Mesenchymal stem cell (in vitro differentiated cells and primary cell): ENCODE measurements around the gene RSBN1L.
A peak's percentile ranks its signal among the peaks of the same experiment; 100 is the strongest.

Source experiments
- DNase-seq: peaks from one replicate; pipeline ENCODE4 v3.0.0-alpha.2; 2013
- H2AFZ ChIP-seq: one replicate; pipeline ENCODE4 v1.6.1; 2013; ENCODE audit warnings: low read depth, mild to moderate bottlenecking, control low read depth, inconsistent platforms, low read length, moderate library complexity
- H2AK5ac ChIP-seq: 2 replicates; pipeline ENCODE4 v1.6.1; 2013; ENCODE audit warnings: low read length, moderate library complexity, mild to moderate bottlenecking, inconsistent platforms; ENCODE audit not compliant: severe bottlenecking
- H2BK120ac ChIP-seq: one replicate; pipeline ENCODE4 v1.6.1; 2013; ENCODE audit warnings: low read depth, mild to moderate bottlenecking, inconsistent platforms, low read length, moderate library complexity
- H2BK12ac ChIP-seq, 2 experiments: one replicate each; pipeline ENCODE4 v1.6.1; 2013; ENCODE audit warnings: inconsistent platforms in 2 of 2, low read length in 2 of 2, mild to moderate bottlenecking in 2 of 2, moderate library complexity in 2 of 2, control low read depth in 1 of 2
- H2BK15ac ChIP-seq: one replicate; pipeline ENCODE4 v1.6.1; 2013; ENCODE audit warnings: mild to moderate bottlenecking, low read depth, inconsistent platforms; ENCODE audit not compliant: poor library complexity, severe bottlenecking
- H2BK5ac ChIP-seq: 2 replicates; pipeline ENCODE4 v1.6.1; 2013; ENCODE audit warnings: low read depth, mild to moderate bottlenecking, low read length, control low read depth, inconsistent platforms; ENCODE audit not compliant: poor library complexity, severe bottlenecking
- H3K14ac ChIP-seq, 2 experiments: one replicate each; pipeline ENCODE4 v1.6.1; 2013; ENCODE audit warnings: inconsistent platforms in 2 of 2, low read length in 2 of 2, control low read depth in 1 of 2, mild to moderate bottlenecking in 1 of 2, moderate library complexity in 1 of 2
- H3K18ac ChIP-seq, 2 experiments: one replicate each; pipeline ENCODE4 v1.6.1; 2013; ENCODE audit warnings: inconsistent platforms in 2 of 2, low read length in 2 of 2, control low read depth in 1 of 2, low read depth in 1 of 2, mild to moderate bottlenecking in 1 of 2
- H3K23ac ChIP-seq, 2 experiments: one replicate each; pipeline ENCODE4 v1.6.1; 2013; ENCODE audit warnings: inconsistent platforms in 2 of 2, low read length in 2 of 2, mild to moderate bottlenecking in 2 of 2, moderate library complexity in 2 of 2, control low read depth in 1 of 2
- H3K27ac ChIP-seq: 2 replicates; pipeline ENCODE4 v1.5.1; 2013; ENCODE audit warnings: mild to moderate bottlenecking, moderate library complexity, low read length, control low read depth, inconsistent platforms; ENCODE audit not compliant: poor library complexity, severe bottlenecking
- H3K27me3 ChIP-seq, 2 experiments: 2 replicates each; pipeline versions ENCODE4 v1.6.1 to v1.7.0; 2013; ENCODE audit warnings: low read length in 2 of 2, mild to moderate bottlenecking in 2 of 2, moderate library complexity in 2 of 2, control low read depth in 1 of 2, inconsistent platforms in 1 of 2; ENCODE audit not compliant: control insufficient read depth in 1 of 2, insufficient read depth in 1 of 2
- H3K36me3 ChIP-seq, 2 experiments: 2 replicates each; pipeline versions ENCODE4 v1.6.1 to v1.7.0; 2013; ENCODE audit warnings: low read length in 2 of 2, control low read depth in 1 of 2, inconsistent platforms in 1 of 2, low read depth in 1 of 2, mild to moderate bottlenecking in 1 of 2; ENCODE audit not compliant: insufficient read depth in 2 of 2, control insufficient read depth in 1 of 2
- H3K4ac ChIP-seq, 2 experiments: one replicate each; pipeline ENCODE4 v1.6.1; 2013; ENCODE audit warnings: inconsistent platforms in 2 of 2, low read length in 2 of 2, mild to moderate bottlenecking in 2 of 2, moderate library complexity in 2 of 2, control low read depth in 1 of 2, low read depth in 1 of 2
- H3K4me1 ChIP-seq: 2 replicates; pipeline ENCODE4 v1.6.1; 2013; ENCODE audit warnings: low read depth, low read length, control low read depth; ENCODE audit not compliant: control insufficient read depth, insufficient read depth
- H3K4me2 ChIP-seq: 2 replicates; pipeline ENCODE4 v1.6.1; 2013; ENCODE audit warnings: low read length, mild to moderate bottlenecking, inconsistent platforms; ENCODE audit not compliant: poor library complexity, severe bottlenecking
- H3K4me3 ChIP-seq, 2 experiments: 2 replicates each; pipeline versions ENCODE4 v1.5.1 to v1.7.0; 2013; ENCODE audit warnings: low read length in 2 of 2, mild to moderate bottlenecking in 2 of 2, control low read depth in 1 of 2, low read depth in 1 of 2; ENCODE audit not compliant: insufficient read depth in 1 of 2
- H3K79me1 ChIP-seq: replicated peaks from 2 replicates; pipeline ENCODE4 v1.6.1; 2013; ENCODE audit warnings: mild to moderate bottlenecking, control low read depth, low read length, inconsistent platforms; ENCODE audit not compliant: poor library complexity, severe bottlenecking
- H3K9ac ChIP-seq: 2 replicates; pipeline ENCODE4 v1.7.0; 2013; ENCODE audit warnings: mild to moderate bottlenecking, low read length, moderate library complexity
- H3K9me3 ChIP-seq: 2 replicates; pipeline ENCODE4 v1.7.0; 2013; ENCODE audit warnings: mild to moderate bottlenecking, low read length; ENCODE audit not compliant: control insufficient read depth
- H4K8ac ChIP-seq: one replicate; pipeline ENCODE4 v1.6.1; 2013; ENCODE audit warnings: inconsistent platforms, mild to moderate bottlenecking, low read length, moderate library complexity
- H4K91ac ChIP-seq: one replicate; pipeline ENCODE4 v1.6.1; 2013; ENCODE audit warnings: mild to moderate bottlenecking, low read length, inconsistent platforms
- WGBS: methylation state at CpG from one replicate; pipeline ENCODE4 v1.1.7; 2013; ENCODE audit warnings: mixed read lengths; 5-methylcytosine and 5-hydroxymethylcytosine counted together

RSBN1L gene

GRCh38 chr7:77657427-77658224 is 38.6 kb upstream of the RSBN1L start:
- no peak overlapping the region for H2AFZ ChIP-seq
- H3K9me3 ChIP-seq: no peaks in the 10 kb centered on the region
- no peak overlapping the region for H3K23ac ChIP-seq
- no peak overlapping the region for H3K4me3 ChIP-seq
- no CpG with 5 or more reads among the region's 1 CpG for WGBS
- no peak overlapping the region for H3K18ac ChIP-seq
- no peaks in the 10 kb centered on the region for H3K4me1 ChIP-seq
- DNase-seq: peak; percentile 59
- H2BK5ac ChIP-seq: no peak overlapping the region
- H3K4me2 ChIP-seq: no peak overlapping the region
- H2BK12ac ChIP-seq: no peak overlapping the region
- H3K79me1 ChIP-seq: peaks cover 11% of the 10 kb centered on the region
- no peak overlapping the region for H3K4ac ChIP-seq
- H3K9ac ChIP-seq: no peak overlapping the region
- H2AK5ac ChIP-seq: no peak overlapping the region
- H4K8ac ChIP-seq: no peak overlapping the region
- peaks cover 43 to 71% of the 10 kb centered on the region in 2 experiments for H3K36me3 ChIP-seq
- H3K27me3 ChIP-seq: no peaks in the 10 kb centered on the region
- no peak overlapping the region for H3K14ac ChIP-seq
- no peak overlapping the region for H2BK120ac ChIP-seq
- no peak overlapping the region for H3K27ac ChIP-seq
- no peak overlapping the region for H4K91ac ChIP-seq
- H2BK15ac ChIP-seq: no peak overlapping the region

DNA sequence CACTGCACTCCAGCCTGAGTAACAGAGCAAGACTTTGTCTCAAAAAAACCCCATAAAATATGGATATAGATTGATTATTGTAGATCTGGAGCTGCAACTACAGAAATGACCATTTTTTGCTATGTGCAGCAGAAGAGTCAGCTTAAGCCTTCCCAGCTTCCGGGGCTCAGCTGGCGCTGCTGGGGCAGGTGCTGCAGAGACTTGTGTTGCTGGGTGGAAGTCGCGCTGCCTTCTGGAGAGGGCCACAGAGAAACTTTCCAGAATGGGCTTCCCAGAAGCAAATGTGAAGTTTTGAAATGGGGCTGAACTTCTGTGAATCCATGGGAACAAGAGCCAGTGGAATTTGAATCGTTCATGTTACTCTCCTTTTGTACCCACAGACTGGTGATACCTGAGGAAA is 37.3 kb upstream of the RSBN1L start:
- Histone ChIP-seq H3K79me1 (peaks cover 8% of the 10 kb centered on the region), H4K91ac (no peak overlapping the region), H2BK12ac (no peak overlapping the region), H3K4me1 (no peaks in the 10 kb centered on the region), H3K23ac (no peak overlapping the region), H3K14ac (no peak overlapping the region), H2AFZ (no peak overlapping the region), H3K36me3 (peaks cover 35 to 62% of the 10 kb centered on the region in 2 experiments), H3K18ac (no peak overlapping the region), H3K27ac (no peak overlapping the region), H2BK15ac (no peak overlapping the region), H3K27me3 (no peaks in the 10 kb centered on the region), H3K4me3 (no peak overlapping the region), H4K8ac (no peak overlapping the region), H2BK120ac (no peak overlapping the region), H3K4ac (no peak overlapping the region), H2BK5ac (no peak overlapping the region), H2AK5ac (no peak overlapping the region), H3K9me3 (no peaks in the 10 kb centered on the region), H3K9ac (no peak overlapping the region), H3K4me2 (no peak overlapping the region)
- 96% methylated on average over 4 of the region's 5 CpGs for WGBS
- no peak for DNase-seq

GRCh38 chr7:77661816-77662215 is 34.4 kb upstream of the RSBN1L start:
- no peak overlapping the region for H3K14ac ChIP-seq
- no peak overlapping the region for H2BK5ac ChIP-seq

GRCh38 chr7:77662869-77663268 is 33.4 kb upstream of the RSBN1L start:
- H2BK120ac ChIP-seq: no peak overlapping the region
- H3K4me3 ChIP-seq: no peak overlapping the region
- H2BK15ac ChIP-seq: no peak overlapping the region
- H3K79me1 ChIP-seq: peaks cover 5% of the 10 kb centered on the region
- no peak overlapping the region for H2BK12ac ChIP-seq
- no peak overlapping the region for H3K9ac ChIP-seq
- peaks cover 29 to 41% of the 10 kb centered on the region in 2 experiments for H3K36me3 ChIP-seq
- no peak overlapping the region for H3K4me2 ChIP-seq
- H3K27me3 ChIP-seq: no peaks in the 10 kb centered on the region
- H3K27ac ChIP-seq: no peak overlapping the region
- no peak overlapping the region for H3K18ac ChIP-seq
- 96% methylated on average over 2 of the region's 2 CpGs for WGBS
- no peak overlapping the region for H4K8ac ChIP-seq
- H2BK5ac ChIP-seq: no peak overlapping the region
- H2AK5ac ChIP-seq: no peak overlapping the region
- H3K4ac ChIP-seq: no peak overlapping the region
- H2AFZ ChIP-seq: no peak overlapping the region
- no peaks in the 10 kb centered on the region for H3K9me3 ChIP-seq
- no peak overlapping the region for H3K14ac ChIP-seq
- H4K91ac ChIP-seq: no peak overlapping the region
- peaks cover 3% of the 10 kb centered on the region for H3K4me1 ChIP-seq
- no peak for DNase-seq
- H3K23ac ChIP-seq: no peak overlapping the region

More at GRCh38 chr7:77661816-77662215, 34.4 kb upstream of the RSBN1L start:
- Histone ChIP-seq H3K4me1 (peaks cover 3% of the 10 kb centered on the region), H2BK12ac (no peak overlapping the region), H4K91ac (no peak overlapping the region), H3K18ac (no peak overlapping the region), H3K79me1 (peaks cover 5% of the 10 kb centered on the region), H3K9ac (no peak overlapping the region), H2BK120ac (no peak overlapping the region), H2AK5ac (no peak overlapping the region), H3K4ac (no peak overlapping the region), H4K8ac (no peak overlapping the region), H3K4me3 (no peak overlapping the region), H3K9me3 (no peaks in the 10 kb centered on the region), H3K36me3 (peaks cover 35 to 51% of the 10 kb centered on the region in 2 experiments), H3K27ac (no peak overlapping the region), H3K27me3 (no peaks in the 10 kb centered on the region), H3K23ac (no peak overlapping the region), H2AFZ (no peak overlapping the region), H2BK15ac (no peak overlapping the region), H3K4me2 (no peak overlapping the region)
- WGBS: 100% methylated on average over 5 of the region's 5 CpGs
- no peak for DNase-seq
